OCI-LY3 (cell line): ENCODE data around the gene CLSTN2.
"Not testable (repeated sequence)": the region's sequence is repeated elsewhere in the genome, so short reads cannot be mapped to it uniquely, and the experiment has no call there.

ENCODE experiments used
- H2AFZ ChIP-seq: fragments of 200-600, 300-600 bp; shearing (Covaris generic); 2 replicates; pipeline ENCODE4 v1.6.0; 2014; ENCODE audit warnings: antibody characterized with exemption, low read depth, low read length
- H3K27ac ChIP-seq: fragments of 200-600, 300-600 bp; sonication (generic); 2 replicates; pipeline ENCODE4 v1.5.1; 2014; ENCODE audit warnings: mild to moderate bottlenecking, low read length, moderate library complexity, mixed read lengths
- H3K27me3 ChIP-seq: fragments of 200-600, 300-600 bp; sonication (generic); 2 replicates; pipeline ENCODE4 v1.6.1; 2014; ENCODE audit warnings: low read depth, low read length, mixed read lengths
- H3K36me3 ChIP-seq: fragments of 200-600, 300-600 bp; sonication (generic); replicated peaks from 2 replicates; pipeline ENCODE3; 2014; ENCODE audit warnings: low read depth, low read length, mixed read lengths
- H3K4me1 ChIP-seq: fragments of 300-600, 200-600 bp; sonication (generic); 2 replicates; pipeline ENCODE4 v1.6.1; 2014; ENCODE audit warnings: low read length, mixed read lengths
- H3K4me2 ChIP-seq: fragments of 200-600, 300-600 bp; sonication (generic); 2 replicates; pipeline ENCODE4 v1.6.1; 2014; ENCODE audit warnings: low read length, mixed read lengths
- H3K4me3 ChIP-seq: fragments of 300-600, 200-600 bp; sonication (generic); 2 replicates; pipeline ENCODE4 v1.5.1; 2014; ENCODE audit warnings: antibody characterized with exemption, mild to moderate bottlenecking, low read length, moderate library complexity
- H3K79me2 ChIP-seq: fragments of 300-600, 200-600 bp; shearing (Covaris generic); 2 replicates; pipeline ENCODE4 v1.6.1; 2014; ENCODE audit warnings: mild to moderate bottlenecking, low read length, mixed read lengths
- H3K9ac ChIP-seq: fragments of 300-600, 200-600 bp; shearing (Covaris generic); 2 replicates; pipeline ENCODE4 v1.6.0; 2014; ENCODE audit warnings: mild to moderate bottlenecking, low read length, moderate library complexity
- H3K9me3 ChIP-seq: fragments of 200-600, 300-600 bp; shearing (Covaris generic); 2 replicates; pipeline ENCODE4 v1.6.1; 2014; ENCODE audit warnings: low read length, mixed read lengths; ENCODE audit not compliant: insufficient read depth
- H4K20me1 ChIP-seq: fragments of 200-600, 300-600 bp; sonication (generic); 2 replicates; pipeline ENCODE4 v1.6.1; 2016; ENCODE audit warnings: low read length, mixed read lengths; ENCODE audit not compliant: insufficient read depth
- CTCF ChIP-seq: fragments of 200-600, 300-600 bp; sonication (generic); IDR thresholded peaks from 2 replicates; pipeline ENCODE4 v1.5.1; 2014; ENCODE audit warnings: antibody characterized with exemption, low read length, low read depth
- EZH2phosphoT487 ChIP-seq: fragments of 200-600 bp; shearing (Covaris generic); IDR thresholded peaks from 2 replicates; pipeline ENCODE4 v1.6.1; 2018; ENCODE audit warnings: antibody characterized with exemption, mixed run types, low read depth

The CLSTN2 gene

GRCh38 chr3:140421884-140422283, 486.9 kb downstream of the CLSTN2 start:
- Histone ChIP-seq H3K4me3 (no peak overlapping the region), H3K9me3 (no peaks in the 10 kb centered on the region), H3K27ac (no peak overlapping the region), H3K4me2 (no peak overlapping the region), H3K36me3 (no peaks in the 10 kb centered on the region), H3K27me3 (peaks cover 18% of the 10 kb centered on the region), H3K79me2 (no peaks in the 10 kb centered on the region), H2AFZ (no peak overlapping the region), H4K20me1 (no peaks in the 10 kb centered on the region), H3K4me1 (no peaks in the 10 kb centered on the region), H3K9ac (no peak overlapping the region)
- no peak for TF ChIP-seq CTCF
- TF ChIP-seq EZH2phosphoT487 = no peak

- no peak overlapping the region for H2AFZ ChIP-seq
- TF ChIP-seq CTCF = no peak
- TF ChIP-seq EZH2phosphoT487 = no peak
- no peak overlapping the region for H3K4me3 ChIP-seq
- no peaks in the 10 kb centered on the region for H3K4me1 ChIP-seq
- peaks cover 12% of the 10 kb centered on the region for H3K27me3 ChIP-seq
- no peaks in the 10 kb centered on the region for H4K20me1 ChIP-seq
- H3K36me3 ChIP-seq = no peaks in the 10 kb centered on the region
- no peak overlapping the region for H3K9ac ChIP-seq
- H3K9me3 ChIP-seq = no peaks in the 10 kb centered on the region
- H3K79me2 ChIP-seq = no peaks in the 10 kb centered on the region
- no peak overlapping the region for H3K4me2 ChIP-seq
- H3K27ac ChIP-seq = no peak overlapping the region
Measured at GRCh38 chr3:140423146-140423545, 488.2 kb downstream of the CLSTN2 start.

DNA sequence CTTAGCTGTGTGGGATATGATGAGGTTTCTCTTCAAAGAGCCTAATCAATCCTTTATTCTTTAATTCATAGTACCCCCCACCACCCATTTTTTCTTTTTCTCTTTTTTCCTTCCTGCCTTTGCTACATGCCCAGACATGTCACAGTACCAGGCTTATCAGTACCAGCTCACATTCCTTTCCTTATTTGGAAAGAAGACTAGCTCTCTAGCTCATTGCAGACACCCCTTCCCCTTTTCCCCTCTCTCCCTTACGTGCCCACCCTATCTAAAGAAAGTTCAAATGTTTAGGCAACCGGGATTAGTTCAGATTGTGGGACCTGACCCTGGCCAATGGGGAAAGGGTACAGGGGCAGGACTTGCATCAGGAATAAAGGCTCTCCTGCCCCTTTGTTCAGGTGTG, 488.6 kb downstream of the CLSTN2 start:
- not testable (repeated sequence) for H3K9me3 ChIP-seq, H3K36me3 ChIP-seq, H3K4me2 ChIP-seq, H3K79me2 ChIP-seq, H3K9ac ChIP-seq, H3K27ac ChIP-seq, H3K4me3 ChIP-seq, H4K20me1 ChIP-seq, H2AFZ ChIP-seq, H3K4me1 ChIP-seq
- peaks cover 12% of the 10 kb centered on the region for H3K27me3 ChIP-seq

DNA sequence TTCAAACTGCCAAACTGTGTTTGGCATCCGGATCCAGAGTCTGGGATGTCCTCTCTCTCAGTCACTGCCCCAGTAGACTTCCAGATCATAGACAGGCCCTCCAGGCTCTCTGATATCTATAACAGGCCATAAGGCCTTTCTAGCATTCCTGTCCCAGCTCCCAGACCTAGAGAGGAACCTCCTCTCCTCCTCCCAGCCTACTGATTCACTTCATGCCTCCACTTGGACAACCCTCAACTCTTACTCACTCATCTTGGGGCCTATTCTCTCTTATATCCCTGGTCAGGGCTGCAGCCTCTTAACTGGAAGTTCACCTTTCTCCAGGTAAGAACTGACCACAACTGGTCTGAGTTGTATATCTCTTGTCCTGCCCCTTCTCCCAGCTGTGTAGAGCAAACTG, 489.2 kb downstream of the CLSTN2 start:
- no peaks in the 10 kb centered on the region for H4K20me1 ChIP-seq
- H3K27ac ChIP-seq = no peak overlapping the region
- no peak overlapping the region for H3K4me3 ChIP-seq
- no peaks in the 10 kb centered on the region for H3K9me3 ChIP-seq
- H3K9ac ChIP-seq = no peak overlapping the region
- H3K4me2 ChIP-seq = no peak overlapping the region
- TF ChIP-seq CTCF (no peak), EZH2phosphoT487 (no peak)
- peaks cover 12% of the 10 kb centered on the region for H3K27me3 ChIP-seq
- H2AFZ ChIP-seq = no peak overlapping the region
- no peaks in the 10 kb centered on the region for H3K4me1 ChIP-seq
- no peaks in the 10 kb centered on the region for H3K36me3 ChIP-seq
- no peaks in the 10 kb centered on the region for H3K79me2 ChIP-seq

DNA sequence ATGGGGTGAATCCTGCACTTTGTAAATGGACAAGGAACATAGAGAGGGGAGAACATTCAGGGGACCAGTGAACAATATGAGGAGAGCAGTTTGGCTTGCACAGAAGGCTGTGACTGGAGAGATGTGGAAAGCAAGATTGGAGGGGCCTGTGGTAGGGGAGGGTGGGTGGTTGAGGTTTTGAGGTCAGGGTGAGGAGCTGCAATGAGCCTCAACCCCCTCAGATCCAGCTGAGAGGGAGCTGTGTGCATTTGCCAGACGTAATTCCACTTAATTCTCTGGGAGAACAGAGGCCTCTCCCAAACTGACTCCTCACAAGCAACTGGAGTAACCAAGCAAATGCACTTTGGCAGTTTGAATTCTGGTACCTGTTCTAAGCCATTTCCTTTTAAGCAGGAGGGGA, 489.7 kb downstream of the CLSTN2 start:
- Histone ChIP-seq H3K27ac (no peak overlapping the region), H4K20me1 (no peaks in the 10 kb centered on the region), H3K36me3 (no peaks in the 10 kb centered on the region), H2AFZ (no peak overlapping the region), H3K4me1 (no peaks in the 10 kb centered on the region), H3K27me3 (peaks cover 12% of the 10 kb centered on the region), H3K79me2 (no peaks in the 10 kb centered on the region), H3K9me3 (no peaks in the 10 kb centered on the region), H3K4me3 (no peak overlapping the region), H3K4me2 (no peak overlapping the region), H3K9ac (no peak overlapping the region)
- TF ChIP-seq CTCF = no peak
- TF ChIP-seq EZH2phosphoT487 = no peak
